ENCODE results near the gene EPB41L4A. TPM values are rescaled to one million over a fixed set of nuclear protein-coding genes. Genes with fewer than 3 reads are reported as not detected.

Gene EPB41L4A
- total RNA-seq, 1 donor from 2014 or later: 37.7 TPM

GRCh38 chr5:112122353-112122752, 296.7 kb downstream of the EPB41L4A start:
- Mint-ChIP-seq H3K27me3 (peaks cover 3% of the 10 kb centered on the region), H3K27ac (no peak overlapping the region), H3K36me3 (ENCODE audit: insufficient read depth) (no peaks in the 10 kb centered on the region), H3K9me3 (ENCODE audit: low read depth) (peaks cover 4% of the 10 kb centered on the region), H3K4me1 (ENCODE audit: low read depth) (no peaks in the 10 kb centered on the region), H3K4me3 (ENCODE audit: low read depth) (no peak overlapping the region)
- DNase-seq (ENCODE audit: low spot score, unreplicated experiment): no peak
- TF ChIP-seq CTCF (IDR thresholded peaks at IDR 0.05; ENCODE audit: unreplicated experiment): no peak

- H3K4me3 Mint-ChIP-seq (ENCODE audit: low read depth): no peak overlapping the region
- no peaks in the 10 kb centered on the region for H3K4me1 Mint-ChIP-seq (ENCODE audit: low read depth)
- no peaks in the 10 kb centered on the region for H3K36me3 Mint-ChIP-seq (ENCODE audit: insufficient read depth)
- no peak overlapping the region for H3K27ac Mint-ChIP-seq
- H3K27me3 Mint-ChIP-seq: peaks cover 3% of the 10 kb centered on the region
- DNase-seq (ENCODE audit: low spot score, unreplicated experiment): no peak
- no peak for TF ChIP-seq CTCF (IDR thresholded peaks at IDR 0.05; ENCODE audit: unreplicated experiment)
- peaks cover 4% of the 10 kb centered on the region for H3K9me3 Mint-ChIP-seq (ENCODE audit: low read depth)
Observed at GRCh38 chr5:112121258-112121657, 297.8 kb downstream of the EPB41L4A start.

GRCh38 chr5:112119969-112120368, 299.1 kb downstream of the EPB41L4A start:
- Mint-ChIP-seq H3K36me3 (ENCODE audit: insufficient read depth) (no peaks in the 10 kb centered on the region), H3K27me3 (peaks cover 3% of the 10 kb centered on the region)

GRCh38 chr5:112119508-112119907, 299.6 kb downstream of the EPB41L4A start:
- peaks cover 3% of the 10 kb centered on the region for H3K27me3 Mint-ChIP-seq

More at GRCh38 chr5:112119969-112120368, 299.1 kb downstream of the EPB41L4A start:
- no peak overlapping the region for H3K27ac Mint-ChIP-seq
- no peak for DNase-seq (ENCODE audit: low spot score, unreplicated experiment)
- H3K4me3 Mint-ChIP-seq (ENCODE audit: low read depth): no peak overlapping the region
- H3K9me3 Mint-ChIP-seq (ENCODE audit: low read depth): peaks cover 4% of the 10 kb centered on the region
- TF ChIP-seq CTCF (IDR thresholded peaks at IDR 0.05; ENCODE audit: unreplicated experiment): no peak
- no peaks in the 10 kb centered on the region for H3K4me1 Mint-ChIP-seq (ENCODE audit: low read depth)

GRCh38 chr5:112117551-112117950, 301.5 kb downstream of the EPB41L4A start:
- Mint-ChIP-seq H3K27me3 (peaks cover 3% of the 10 kb centered on the region), H3K36me3 (ENCODE audit: insufficient read depth) (no peaks in the 10 kb centered on the region), H3K4me3 (ENCODE audit: low read depth) (no peak overlapping the region), H3K9me3 (ENCODE audit: low read depth) (peaks cover 4% of the 10 kb centered on the region), H3K27ac (no peak overlapping the region), H3K4me1 (ENCODE audit: low read depth) (peaks cover 5% of the 10 kb centered on the region)
- no peak for TF ChIP-seq CTCF (IDR thresholded peaks at IDR 0.05; ENCODE audit: unreplicated experiment)
- DNase-seq (ENCODE audit: low spot score, unreplicated experiment): no peak

More at GRCh38 chr5:112119508-112119907, 299.6 kb downstream of the EPB41L4A start:
- Mint-ChIP-seq H3K36me3 (ENCODE audit: insufficient read depth) (no peaks in the 10 kb centered on the region), H3K9me3 (ENCODE audit: low read depth) (peaks cover 4% of the 10 kb centered on the region), H3K27ac (no peak overlapping the region), H3K4me1 (ENCODE audit: low read depth) (peaks cover 3% of the 10 kb centered on the region), H3K4me3 (ENCODE audit: low read depth) (no peak overlapping the region)
- no peak for DNase-seq (ENCODE audit: low spot score, unreplicated experiment)
- no peak for TF ChIP-seq CTCF (IDR thresholded peaks at IDR 0.05; ENCODE audit: unreplicated experiment)

All from progenitor cell of endocrine pancreas (in vitro differentiated cells).